ENCODE measurements around the gene EIF3L.

EIF3L gene

DNA sequence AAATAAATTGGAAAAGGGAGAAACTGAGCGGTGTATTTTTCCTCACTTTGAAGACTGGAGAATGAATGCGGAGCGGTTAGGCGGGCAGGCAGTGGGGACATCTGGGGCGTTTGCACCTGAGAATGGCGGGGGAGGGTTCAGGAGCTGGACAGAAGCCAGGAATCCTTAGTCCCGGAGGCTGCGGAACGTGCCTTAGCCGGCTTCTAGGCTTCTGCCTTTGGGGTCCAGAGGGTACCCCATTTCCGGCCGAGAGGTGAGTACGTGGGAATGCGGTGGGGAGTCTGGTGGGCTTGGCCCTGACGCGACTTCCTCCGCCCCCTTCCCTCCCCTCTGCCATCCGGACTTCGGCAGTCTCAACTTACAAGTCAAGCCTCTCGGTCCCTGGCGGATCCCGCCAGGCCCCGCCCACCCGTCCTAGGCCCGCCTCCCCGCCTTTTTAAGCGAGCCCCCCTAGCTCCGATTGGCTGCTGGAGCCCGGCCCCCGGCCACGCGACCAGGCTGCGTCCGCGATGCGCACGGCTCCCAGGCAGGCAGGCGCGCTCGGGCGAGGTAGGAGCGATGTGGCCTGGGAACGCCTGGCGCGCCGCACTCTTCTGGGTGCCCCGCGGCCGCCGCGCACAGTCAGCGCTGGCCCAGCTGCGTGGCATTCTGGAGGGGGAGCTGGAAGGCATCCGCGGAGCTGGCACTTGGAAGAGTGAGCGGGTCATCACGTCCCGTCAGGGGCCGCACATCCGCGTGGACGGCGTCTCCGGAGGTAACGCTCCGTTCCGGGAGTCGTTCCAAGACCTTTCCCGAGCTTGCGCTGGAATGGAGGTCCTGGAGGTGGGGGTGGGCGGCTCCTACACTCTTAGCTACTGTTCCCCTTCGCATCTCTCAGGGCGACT lies 41.6 kb upstream of the EIF3L start, which contains the start of gene GCAT:
Gene GCAT (plus strand): TSS at position 525 of the 884 bp plus-strand sequence. CDS start 34 bp downstream, at position 559.
- TF ChIP-seq ZFP3 (CRISPR knock-in tag; IDR thresholded peaks at IDR 0.05) (no peak), CSDC2 (CRISPR knock-in tag; IDR thresholded peaks at IDR 0.05) (0 out of 2 replicates have a peak, but pooled peaks have one; percentile 64)
- TF ChIP-seq, protein P1, sequence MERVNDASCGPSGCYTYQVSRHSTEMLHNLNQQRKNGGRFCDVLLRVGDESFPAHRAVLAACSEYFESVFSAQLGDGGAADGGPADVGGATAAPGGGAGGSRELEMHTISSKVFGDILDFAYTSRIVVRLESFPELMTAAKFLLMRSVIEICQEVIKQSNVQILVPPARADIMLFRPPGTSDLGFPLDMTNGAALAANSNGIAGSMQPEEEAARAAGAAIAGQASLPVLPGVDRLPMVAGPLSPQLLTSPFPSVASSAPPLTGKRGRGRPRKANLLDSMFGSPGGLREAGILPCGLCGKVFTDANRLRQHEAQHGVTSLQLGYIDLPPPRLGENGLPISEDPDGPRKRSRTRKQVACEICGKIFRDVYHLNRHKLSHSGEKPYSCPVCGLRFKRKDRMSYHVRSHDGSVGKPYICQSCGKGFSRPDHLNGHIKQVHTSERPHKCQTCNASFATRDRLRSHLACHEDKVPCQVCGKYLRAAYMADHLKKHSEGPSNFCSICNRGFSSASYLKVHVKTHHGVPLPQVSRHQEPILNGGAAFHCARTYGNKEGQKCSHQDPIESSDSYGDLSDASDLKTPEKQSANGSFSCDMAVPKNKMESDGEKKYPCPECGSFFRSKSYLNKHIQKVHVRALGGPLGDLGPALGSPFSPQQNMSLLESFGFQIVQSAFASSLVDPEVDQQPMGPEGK (CRISPR knock-in tag; IDR thresholded peaks at IDR 0.05; ENCODE audit: borderline replicate concordance), result peak; percentile 2; the same call in 1 of the 2 replicates
- peak; percentile 91 for ATAC-seq

DNA sequence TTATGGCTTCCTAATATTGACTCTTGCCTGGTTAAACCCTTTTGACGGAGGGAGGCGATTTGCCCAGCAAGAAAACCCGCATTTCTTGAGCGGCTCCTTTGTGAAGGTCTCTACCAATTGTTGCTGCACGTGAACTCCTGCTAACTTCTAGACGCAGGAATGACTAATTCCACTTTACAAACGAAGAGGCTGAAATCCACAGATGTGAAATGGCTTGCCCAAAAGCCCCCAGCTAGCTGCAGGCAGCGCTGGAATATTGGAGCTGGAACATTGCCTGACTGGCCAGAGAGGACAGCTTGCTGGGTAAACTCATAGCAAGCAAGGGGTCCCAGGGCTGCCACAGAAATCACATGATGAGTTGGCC lies 40.9 kb upstream of the EIF3L start:
- ATAC-seq, result no peak
- no peak for TF ChIP-seq ESRRG (CRISPR knock-in tag; IDR thresholded peaks at IDR 0.05)
- TF ChIP-seq, protein P2, sequence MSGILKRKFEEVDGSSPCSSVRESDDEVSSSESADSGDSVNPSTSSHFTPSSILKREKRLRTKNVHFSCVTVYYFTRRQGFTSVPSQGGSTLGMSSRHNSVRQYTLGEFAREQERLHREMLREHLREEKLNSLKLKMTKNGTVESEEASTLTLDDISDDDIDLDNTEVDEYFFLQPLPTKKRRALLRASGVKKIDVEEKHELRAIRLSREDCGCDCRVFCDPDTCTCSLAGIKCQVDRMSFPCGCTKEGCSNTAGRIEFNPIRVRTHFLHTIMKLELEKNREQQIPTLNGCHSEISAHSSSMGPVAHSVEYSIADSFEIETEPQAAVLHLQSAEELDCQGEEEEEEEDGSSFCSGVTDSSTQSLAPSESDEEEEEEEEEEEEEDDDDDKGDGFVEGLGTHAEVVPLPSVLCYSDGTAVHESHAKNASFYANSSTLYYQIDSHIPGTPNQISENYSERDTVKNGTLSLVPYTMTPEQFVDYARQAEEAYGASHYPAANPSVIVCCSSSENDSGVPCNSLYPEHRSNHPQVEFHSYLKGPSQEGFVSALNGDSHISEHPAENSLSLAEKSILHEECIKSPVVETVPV (CRISPR knock-in tag; IDR thresholded peaks at IDR 0.05), result no peak
- TF ChIP-seq ZC3H10 (CRISPR knock-in tag; IDR thresholded peaks at IDR 0.05), result no peak

DNA sequence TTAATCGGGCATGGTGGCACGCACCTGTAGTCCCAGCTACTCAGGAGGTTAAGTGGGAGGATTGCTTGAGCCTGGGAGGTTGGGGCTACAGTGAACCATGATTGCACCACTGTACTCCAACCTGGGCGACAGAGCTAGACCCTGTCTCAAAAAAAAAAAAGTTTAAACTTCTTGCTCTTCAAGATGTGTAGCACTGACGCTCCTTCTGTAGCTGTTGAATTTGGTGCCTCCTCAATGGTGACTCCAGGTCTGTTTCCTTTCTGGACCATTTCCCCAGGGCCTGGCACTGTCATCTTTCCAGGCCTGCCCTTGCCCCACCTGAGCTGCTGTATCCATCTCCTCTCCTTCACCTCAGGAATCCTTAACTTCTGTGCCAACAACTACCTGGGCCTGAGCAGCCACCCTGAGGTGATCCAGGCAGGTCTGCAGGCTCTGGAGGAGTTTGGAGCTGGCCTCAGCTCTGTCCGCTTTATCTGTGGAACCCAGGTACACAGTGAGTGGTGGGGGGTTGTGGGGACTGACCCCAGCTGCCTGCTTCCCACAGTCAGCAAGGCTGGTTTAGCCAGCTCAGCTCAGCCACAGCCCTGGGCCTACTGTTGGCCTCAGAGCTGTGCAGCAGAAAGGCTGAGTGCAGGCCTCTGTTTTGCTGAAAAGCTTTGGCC lies 39.4 kb upstream of the EIF3L start:
- no peak for ATAC-seq
- TF ChIP-seq SNAI2 (CRISPR knock-in tag; IDR thresholded peaks at IDR 0.05), result no peak
- TF ChIP-seq ZNF8 (CRISPR knock-in tag; IDR thresholded peaks at IDR 0.05), result no peak
- TF ChIP-seq RARB (CRISPR knock-in tag; IDR thresholded peaks at IDR 0.05), result no peak
- TF ChIP-seq, protein P2 (CRISPR knock-in tag; IDR thresholded peaks at IDR 0.05), result no peak
- TF ChIP-seq ZFP3 (CRISPR knock-in tag; IDR thresholded peaks at IDR 0.05), result no peak
- TF ChIP-seq ZNF70 (CRISPR knock-in tag; IDR thresholded peaks at IDR 0.05), result no peak
- no peak for TF ChIP-seq CSDC2 (CRISPR knock-in tag; IDR thresholded peaks at IDR 0.05)
- TF ChIP-seq OSR1 (CRISPR knock-in tag; IDR thresholded peaks at IDR 0.05), result no peak
- TF ChIP-seq ESRRG (CRISPR knock-in tag; IDR thresholded peaks at IDR 0.05), result no peak
- no peak for TF ChIP-seq ZFP30 (CRISPR knock-in tag; IDR thresholded peaks at IDR 0.05)
- no peak for TF ChIP-seq ZC3H10 (CRISPR knock-in tag; IDR thresholded peaks at IDR 0.05)

DNA sequence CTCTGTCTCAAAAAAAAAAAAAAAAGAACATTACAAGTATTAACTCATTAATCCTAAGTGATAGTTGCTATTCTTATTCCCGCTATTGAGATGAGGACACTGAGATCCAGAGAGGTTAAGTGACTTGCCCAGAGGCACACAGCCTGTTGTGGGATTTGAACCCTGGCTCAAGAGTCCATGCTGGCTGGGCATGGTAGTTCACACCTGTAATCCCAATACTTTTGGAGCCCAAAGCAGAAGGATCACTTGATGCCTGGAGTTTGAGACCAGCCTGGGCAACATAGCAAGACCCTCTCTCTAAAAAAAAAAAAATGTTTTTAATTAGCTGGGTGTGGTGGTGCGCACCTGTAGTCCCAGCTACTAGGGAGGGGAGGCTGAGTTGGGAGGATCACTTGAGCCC lies 37.4 kb upstream of the EIF3L start:
- no peak for ATAC-seq
- TF ChIP-seq TCF4 (CRISPR knock-in tag; IDR thresholded peaks at IDR 0.05; ENCODE audit: borderline replicate concordance), result no peak
- TF ChIP-seq, protein P1 (CRISPR knock-in tag; IDR thresholded peaks at IDR 0.05; ENCODE audit: borderline replicate concordance), result no peak
- no peak for TF ChIP-seq SNAI2 (CRISPR knock-in tag; IDR thresholded peaks at IDR 0.05)
- no peak for TF ChIP-seq ARNTL (CRISPR knock-in tag; IDR thresholded peaks at IDR 0.05; ENCODE audit: borderline replicate concordance, low read depth)
- TF ChIP-seq GLIS3 (CRISPR knock-in tag; IDR thresholded peaks at IDR 0.05), result no peak
- no peak for TF ChIP-seq ESRRG (CRISPR knock-in tag; IDR thresholded peaks at IDR 0.05)
- TF ChIP-seq ZC3H10 (CRISPR knock-in tag; IDR thresholded peaks at IDR 0.05), result no peak
- TF ChIP-seq ZFP30 (CRISPR knock-in tag; IDR thresholded peaks at IDR 0.05), result no peak
- TF ChIP-seq ZNF70 (CRISPR knock-in tag; IDR thresholded peaks at IDR 0.05), result no peak
- TF ChIP-seq, protein P3, sequence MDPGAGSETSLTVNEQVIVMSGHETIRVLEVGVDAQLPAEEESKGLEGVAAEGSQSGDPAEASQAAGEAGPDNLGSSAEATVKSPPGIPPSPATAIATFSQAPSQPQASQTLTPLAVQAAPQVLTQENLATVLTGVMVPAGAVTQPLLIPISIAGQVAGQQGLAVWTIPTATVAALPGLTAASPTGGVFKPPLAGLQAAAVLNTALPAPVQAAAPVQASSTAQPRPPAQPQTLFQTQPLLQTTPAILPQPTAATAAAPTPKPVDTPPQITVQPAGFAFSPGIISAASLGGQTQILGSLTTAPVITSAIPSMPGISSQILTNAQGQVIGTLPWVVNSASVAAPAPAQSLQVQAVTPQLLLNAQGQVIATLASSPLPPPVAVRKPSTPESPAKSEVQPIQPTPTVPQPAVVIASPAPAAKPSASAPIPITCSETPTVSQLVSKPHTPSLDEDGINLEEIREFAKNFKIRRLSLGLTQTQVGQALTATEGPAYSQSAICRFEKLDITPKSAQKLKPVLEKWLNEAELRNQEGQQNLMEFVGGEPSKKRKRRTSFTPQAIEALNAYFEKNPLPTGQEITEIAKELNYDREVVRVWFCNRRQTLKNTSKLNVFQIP (CRISPR knock-in tag; IDR thresholded peaks at IDR 0.05; ENCODE audit: borderline replicate concordance, low read depth), result no peak
- TF ChIP-seq OSR1 (CRISPR knock-in tag; IDR thresholded peaks at IDR 0.05), result no peak
- no peak for TF ChIP-seq PPARA (CRISPR knock-in tag; IDR thresholded peaks at IDR 0.05; ENCODE audit: borderline replicate concordance)
- no peak for TF ChIP-seq TOX (CRISPR knock-in tag; IDR thresholded peaks at IDR 0.05; ENCODE audit: borderline replicate concordance)
- TF ChIP-seq, protein P2 (CRISPR knock-in tag; IDR thresholded peaks at IDR 0.05), result no peak
- no peak for TF ChIP-seq ZNF8 (CRISPR knock-in tag; IDR thresholded peaks at IDR 0.05)
- no peak for TF ChIP-seq ZFP3 (CRISPR knock-in tag; IDR thresholded peaks at IDR 0.05)
- no peak for TF ChIP-seq ISL1 (CRISPR knock-in tag; IDR thresholded peaks at IDR 0.05)
- no peak for TF ChIP-seq ZNF565 (CRISPR knock-in tag; conservative IDR thresholded peaks at IDR 0.05; ENCODE audit: low read depth)
